ENCODE measurements around the gene CREBBP.

The CREBBP gene

DNA sequence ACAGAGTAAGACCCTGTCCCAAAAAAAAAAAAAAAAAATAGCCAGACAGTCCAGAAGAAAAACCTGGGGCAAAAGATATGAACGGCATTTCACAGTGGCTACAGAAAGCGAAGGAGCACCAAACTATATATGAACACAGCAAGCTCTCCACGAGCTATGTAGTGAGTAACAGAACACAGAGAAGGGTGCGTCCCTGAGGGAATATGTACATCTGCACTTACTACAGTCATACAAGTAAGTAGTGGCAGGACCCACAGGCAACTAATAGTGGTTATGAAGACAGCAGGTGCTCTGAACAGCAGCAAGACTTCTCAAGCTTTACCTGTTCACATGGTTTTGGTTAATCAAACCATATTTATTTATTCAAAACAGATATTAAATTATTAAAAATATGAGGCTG lies 179.0 kb downstream of the CREBBP start:
- TF ChIP-seq TEAD4 (IDR thresholded peaks at IDR 0.05) = no peak
- no peak for TF ChIP-seq NFIC (IDR thresholded peaks at IDR 0.05)
- no peak for TF ChIP-seq CEBPB (IDR thresholded peaks at IDR 0.05)
- no peak for TF ChIP-seq ZBTB7A (IDR thresholded peaks at IDR 0.05; ENCODE audit: low read depth)
- no peak for TF ChIP-seq REST (IDR thresholded peaks at IDR 0.05; ENCODE audit: low read depth)
- TF ChIP-seq FOXM1 (IDR thresholded peaks at IDR 0.05; ENCODE audit: borderline replicate concordance, low read depth) = no peak
- no peak for TF ChIP-seq RAD21 (IDR thresholded peaks at IDR 0.05; ENCODE audit: low read depth)
- no peak for TF ChIP-seq YY1 (IDR thresholded peaks at IDR 0.05; ENCODE audit: low read depth)
- no peak for TF ChIP-seq EP300 (IDR thresholded peaks at IDR 0.05; ENCODE audit: borderline replicate concordance)
- no peak for TF ChIP-seq TAF1 (IDR thresholded peaks at IDR 0.05; ENCODE audit: low read depth)
- TF ChIP-seq TCF12 (IDR thresholded peaks at IDR 0.05; ENCODE audit: low read depth) = no peak

DNA sequence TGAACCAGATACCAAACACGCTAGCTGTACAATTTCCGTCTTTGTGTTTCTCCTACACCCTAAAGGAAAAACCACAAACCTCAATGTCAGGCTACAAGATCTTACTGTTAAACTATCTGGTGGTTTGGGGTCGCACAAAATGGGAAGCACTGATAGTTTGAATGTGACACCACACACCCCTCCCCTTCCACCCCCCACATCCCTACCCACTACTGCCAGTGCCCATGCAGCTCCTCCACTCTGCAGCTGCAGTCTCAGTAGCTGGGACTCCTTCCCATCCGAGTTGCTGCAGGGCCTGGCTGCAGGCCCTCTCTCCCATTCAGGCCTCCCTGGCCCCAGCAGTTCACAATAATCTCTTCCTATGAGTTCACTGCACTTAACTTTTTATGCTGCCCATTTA lies 181.6 kb downstream of the CREBBP start:
- no peak for TF ChIP-seq NFIC (IDR thresholded peaks at IDR 0.05)
- no peak for TF ChIP-seq YY1 (IDR thresholded peaks at IDR 0.05; ENCODE audit: low read depth)
- TF ChIP-seq, protein P1, sequence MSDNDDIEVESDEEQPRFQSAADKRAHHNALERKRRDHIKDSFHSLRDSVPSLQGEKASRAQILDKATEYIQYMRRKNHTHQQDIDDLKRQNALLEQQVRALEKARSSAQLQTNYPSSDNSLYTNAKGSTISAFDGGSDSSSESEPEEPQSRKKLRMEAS (IDR thresholded peaks at IDR 0.05) = no peak
- TF ChIP-seq ZBTB7A (IDR thresholded peaks at IDR 0.05; ENCODE audit: low read depth) = no peak
- no peak for TF ChIP-seq TEAD4 (IDR thresholded peaks at IDR 0.05)
- TF ChIP-seq RAD21 (IDR thresholded peaks at IDR 0.05; ENCODE audit: low read depth) = no peak
- no peak for TF ChIP-seq EP300 (IDR thresholded peaks at IDR 0.05; ENCODE audit: borderline replicate concordance)
- no peak for TF ChIP-seq TCF12 (IDR thresholded peaks at IDR 0.05; ENCODE audit: low read depth)
- TF ChIP-seq EGR1 (IDR thresholded peaks at IDR 0.05) = no peak
- no peak for TF ChIP-seq CREB1 (IDR thresholded peaks at IDR 0.05; ENCODE audit: low read depth)
- TF ChIP-seq CEBPB (IDR thresholded peaks at IDR 0.05) = no peak
- TF ChIP-seq, protein P2, sequence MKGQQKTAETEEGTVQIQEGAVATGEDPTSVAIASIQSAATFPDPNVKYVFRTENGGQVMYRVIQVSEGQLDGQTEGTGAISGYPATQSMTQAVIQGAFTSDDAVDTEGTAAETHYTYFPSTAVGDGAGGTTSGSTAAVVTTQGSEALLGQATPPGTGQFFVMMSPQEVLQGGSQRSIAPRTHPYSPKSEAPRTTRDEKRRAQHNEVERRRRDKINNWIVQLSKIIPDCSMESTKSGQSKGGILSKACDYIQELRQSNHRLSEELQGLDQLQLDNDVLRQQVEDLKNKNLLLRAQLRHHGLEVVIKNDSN (IDR thresholded peaks at IDR 0.05) = no peak
- TF ChIP-seq FOXM1 (IDR thresholded peaks at IDR 0.05; ENCODE audit: borderline replicate concordance, low read depth) = no peak
- no peak for TF ChIP-seq TAF1 (IDR thresholded peaks at IDR 0.05; ENCODE audit: low read depth)
- TF ChIP-seq REST (IDR thresholded peaks at IDR 0.05; ENCODE audit: low read depth) = no peak

- TF ChIP-seq ZBTB7A (IDR thresholded peaks at IDR 0.05; ENCODE audit: low read depth) (no peak), CREB1 (IDR thresholded peaks at IDR 0.05; ENCODE audit: low read depth) (no peak), TCF12 (IDR thresholded peaks at IDR 0.05; ENCODE audit: low read depth) (no peak), EP300 (IDR thresholded peaks at IDR 0.05; ENCODE audit: borderline replicate concordance) (no peak), CEBPB (IDR thresholded peaks at IDR 0.05) (no peak)
- TF ChIP-seq, protein P1 (IDR thresholded peaks at IDR 0.05) = no peak
These were observed 183.9 kb downstream of the CREBBP start for GRCh38 chr16:3696425-3697218.

GRCh38 chr16:3695610-3696369 lies 184.7 kb downstream of the CREBBP start:
- TF ChIP-seq FOXM1 (IDR thresholded peaks at IDR 0.05; ENCODE audit: borderline replicate concordance, low read depth) (no peak), CREB1 (IDR thresholded peaks at IDR 0.05; ENCODE audit: low read depth) (no peak), ZBTB7A (IDR thresholded peaks at IDR 0.05; ENCODE audit: low read depth) (no peak), EP300 (IDR thresholded peaks at IDR 0.05; ENCODE audit: borderline replicate concordance) (no peak), TEAD4 (IDR thresholded peaks at IDR 0.05) (no peak), REST (IDR thresholded peaks at IDR 0.05; ENCODE audit: low read depth) (no peak)
- TF ChIP-seq, protein P2 (IDR thresholded peaks at IDR 0.05) = no peak

All from Ishikawa (cell line).